Gastroesophageal sphincter (tissue), 3 donors: Measurements from ENCODE around the gene THTPA.

ENCODE experiments used
- EP300 ChIP-seq: sonication (generic); formaldehyde crosslinking; IDR thresholded peaks from one replicate; pipeline ENCODE4 v1.6.1; 2017; ENCODE audit warnings: antibody characterized with exemption, mild to moderate bottlenecking
- POLR2A ChIP-seq, 2 donors: fragments of 450-650 bp; IDR thresholded peaks; one replicate each; pipeline ENCODE4 v1.6.1; 2017; ENCODE audit warnings: antibody characterized with exemption in 2 of 2, mild to moderate bottlenecking in 2 of 2, moderate library complexity in 1 of 2
- POLR2AphosphoS5 ChIP-seq: sonication (generic); formaldehyde crosslinking; IDR thresholded peaks from one replicate; pipeline ENCODE4 v1.6.1; 2017; ENCODE audit warnings: antibody characterized with exemption
- TF ChIP-seq, protein P1 (sequence below), 4 experiments: fragments of 200-600 bp in 2 of 4; fragments of 450-650 bp in 2 of 4; sonication (generic) in 1 of 4; IDR thresholded peaks; one replicate each; pipeline ENCODE4 v1.5.1; 2017 to 2019; ENCODE audit warnings: antibody characterized with exemption in 4 of 4, mild to moderate bottlenecking in 2 of 4, moderate library complexity in 2 of 4

DNA sequence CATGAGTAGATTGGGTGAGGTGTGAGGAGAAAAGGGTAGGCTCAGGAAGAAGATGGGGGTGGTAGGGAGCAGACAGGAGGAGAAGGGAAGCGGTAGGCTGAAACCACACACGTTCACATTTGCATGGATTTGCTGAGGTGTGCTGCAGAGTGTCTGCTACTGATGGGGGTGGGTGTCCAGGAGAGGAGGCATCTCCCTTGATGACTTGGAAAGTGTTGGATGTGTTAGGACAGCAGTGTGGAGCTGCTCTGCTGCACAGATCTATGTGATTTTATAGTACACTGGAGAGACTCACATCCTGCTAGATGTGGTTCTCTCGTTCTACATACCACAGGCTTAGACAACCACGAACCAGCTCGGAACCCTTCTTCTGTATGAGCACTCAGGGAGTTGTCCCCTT lies 13.8 kb upstream of the THTPA start:
- TF ChIP-seq, protein P1, sequence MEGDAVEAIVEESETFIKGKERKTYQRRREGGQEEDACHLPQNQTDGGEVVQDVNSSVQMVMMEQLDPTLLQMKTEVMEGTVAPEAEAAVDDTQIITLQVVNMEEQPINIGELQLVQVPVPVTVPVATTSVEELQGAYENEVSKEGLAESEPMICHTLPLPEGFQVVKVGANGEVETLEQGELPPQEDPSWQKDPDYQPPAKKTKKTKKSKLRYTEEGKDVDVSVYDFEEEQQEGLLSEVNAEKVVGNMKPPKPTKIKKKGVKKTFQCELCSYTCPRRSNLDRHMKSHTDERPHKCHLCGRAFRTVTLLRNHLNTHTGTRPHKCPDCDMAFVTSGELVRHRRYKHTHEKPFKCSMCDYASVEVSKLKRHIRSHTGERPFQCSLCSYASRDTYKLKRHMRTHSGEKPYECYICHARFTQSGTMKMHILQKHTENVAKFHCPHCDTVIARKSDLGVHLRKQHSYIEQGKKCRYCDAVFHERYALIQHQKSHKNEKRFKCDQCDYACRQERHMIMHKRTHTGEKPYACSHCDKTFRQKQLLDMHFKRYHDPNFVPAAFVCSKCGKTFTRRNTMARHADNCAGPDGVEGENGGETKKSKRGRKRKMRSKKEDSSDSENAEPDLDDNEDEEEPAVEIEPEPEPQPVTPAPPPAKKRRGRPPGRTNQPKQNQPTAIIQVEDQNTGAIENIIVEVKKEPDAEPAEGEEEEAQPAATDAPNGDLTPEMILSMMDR (IDR thresholded peaks at IDR 0.05), result no peak
- TF ChIP-seq POLR2A (IDR thresholded peaks at IDR 0.05) (no peak), EP300 (no peak), POLR2AphosphoS5 (no peak)
